Liver (tissue), 4 donors: ENCODE data around the gene CAPRIN2. TPM values are rescaled to one million over a fixed set of nuclear protein-coding genes. Genes with fewer than 3 reads are reported as not detected.

Experiments
- polyA plus RNA-seq, 2 donors: library from polyadenylated mRNA; stranded (reverse) in 1 of 2; unstranded in 1 of 2; fragments of 200-250 nt in 1 of 2; fragments of >200 nt in 1 of 2; fragmentation: Nextera tagmentation in 1 of 2; extraction: Ambion mirVana in 1 of 2; gene quantifications; one replicate each; pipeline versions ENCODE4 v1.2.1 to v1.2.3, GENCODE V29; 2013 to 2015
- total RNA-seq, 2 donors: library from RNA; depleted of rRNA; stranded (reverse); fragments of >200 nt; gene quantifications; one replicate each; pipeline ENCODE4 v1.2.3, GENCODE V29; 2014
- donor health status: healthy.
- donor health status: healthy.
- donor health status: healthy.

CAPRIN2 gene
- total and polyA plus RNA-seq, 4 donors, result 4.6 to 14.8 (median 9.4) TPM

Other genes starting within 250 kb of the CAPRIN2 start
- 10 to 100 TPM; 22.2 to 33.0 TPM for gene IPO8, start 59.1 kb downstream of the CAPRIN2 start, total RNA-seq
- 10 to 100 TPM in 1 of 2 donors, 1 to 10 TPM in 1; 8.0 to 14.5 TPM for gene IPO8, start 59.1 kb downstream of the CAPRIN2 start, polyA plus RNA-seq
- gene TSPAN11, start 171.8 kb upstream of the CAPRIN2 start, total RNA-seq, result 1 to 10 TPM in 1 of 2 donors, under 1 TPM in 1; 0.33 to 1.2 TPM
- gene TSPAN11, start 171.8 kb upstream of the CAPRIN2 start, polyA plus RNA-seq, result under 1 TPM; 0.13 to 0.54 TPM